Neuron (in vitro differentiated cells): ENCODE results near the gene NHLRC4.

Experiments
- H2AFZ ChIP-seq: one replicate; pipeline ENCODE4 v1.6.1; 2013; ENCODE audit warnings: low read depth, mild to moderate bottlenecking, inconsistent platforms, low read length, moderate library complexity
- H3K27me3 ChIP-seq: one replicate; pipeline ENCODE4 v1.6.1; 2013; ENCODE audit warnings: low read length; ENCODE audit not compliant: insufficient read depth
- H3K36me3 ChIP-seq: one replicate; pipeline ENCODE4 v1.6.1; 2013; ENCODE audit warnings: low read length; ENCODE audit not compliant: insufficient read depth
- H3K4me1 ChIP-seq: one replicate; pipeline ENCODE4 v1.6.1; 2013; ENCODE audit warnings: low read length; ENCODE audit not compliant: insufficient read depth
- H3K4me3 ChIP-seq: 2 replicates; pipeline ENCODE4 v1.5.1; 2013; ENCODE audit warnings: mild to moderate bottlenecking, low read length, moderate library complexity
- H3K9me3 ChIP-seq: one replicate; pipeline ENCODE4 v1.6.1; 2013; ENCODE audit warnings: low read length

The NHLRC4 gene

GRCh38 chr16:582614-583331 lies 16.0 kb downstream of the NHLRC4 start:
- H3K27me3 ChIP-seq: no peaks in the 10 kb centered on the region
- no peaks in the 10 kb centered on the region for H3K9me3 ChIP-seq
- H3K4me3 ChIP-seq: no peak overlapping the region
- peaks cover 7% of the 10 kb centered on the region for H3K4me1 ChIP-seq
- peaks cover 14% of the 10 kb centered on the region for H3K36me3 ChIP-seq
- H2AFZ ChIP-seq: no peak overlapping the region

- Histone ChIP-seq H2AFZ (no peak overlapping the region), H3K4me1 (peaks cover 13% of the 10 kb centered on the region), H3K4me3 (no peak overlapping the region), H3K27me3 (no peaks in the 10 kb centered on the region), H3K9me3 (no peaks in the 10 kb centered on the region), H3K36me3 (peaks cover 12% of the 10 kb centered on the region)
These were observed 16.6 kb downstream of the NHLRC4 start for GRCh38 chr16:583470-583814.

- Histone ChIP-seq H3K27me3 (no peaks in the 10 kb centered on the region), H3K4me3 (no peak overlapping the region), H3K4me1 (peaks cover 13% of the 10 kb centered on the region), H3K9me3 (no peaks in the 10 kb centered on the region), H2AFZ (no peak overlapping the region), H3K36me3 (peaks cover 12% of the 10 kb centered on the region)
These were observed 17.2 kb downstream of the NHLRC4 start for GRCh38 chr16:583815-584591.

- peaks cover 12% of the 10 kb centered on the region for H3K36me3 ChIP-seq
These were observed 18.5 kb downstream of the NHLRC4 start for GRCh38 chr16:585351-585750.

GRCh38 chr16:586047-586644 lies 19.3 kb downstream of the NHLRC4 start:
- H3K9me3 ChIP-seq: no peaks in the 10 kb centered on the region

More at GRCh38 chr16:585351-585750, 18.5 kb downstream of the NHLRC4 start:
- peaks cover 13% of the 10 kb centered on the region for H3K4me1 ChIP-seq
- no peaks in the 10 kb centered on the region for H3K27me3 ChIP-seq
- no peaks in the 10 kb centered on the region for H3K9me3 ChIP-seq
- H3K4me3 ChIP-seq: no peak overlapping the region
- H2AFZ ChIP-seq: no peak overlapping the region

GRCh38 chr16:586645-587590 lies 20.1 kb downstream of the NHLRC4 start:
- peaks cover 24% of the 10 kb centered on the region for H3K4me1 ChIP-seq
- no peaks in the 10 kb centered on the region for H3K9me3 ChIP-seq
- no peak overlapping the region for H2AFZ ChIP-seq
- H3K27me3 ChIP-seq: no peaks in the 10 kb centered on the region
- no peak overlapping the region for H3K4me3 ChIP-seq
- peaks cover 3% of the 10 kb centered on the region for H3K36me3 ChIP-seq

More at GRCh38 chr16:586047-586644, 19.3 kb downstream of the NHLRC4 start:
- Histone ChIP-seq H2AFZ (no peak overlapping the region), H3K36me3 (peaks cover 4% of the 10 kb centered on the region), H3K4me1 (peaks cover 21% of the 10 kb centered on the region), H3K4me3 (no peak overlapping the region), H3K27me3 (no peaks in the 10 kb centered on the region)

GRCh38 chr16:588639-588888 lies 21.8 kb downstream of the NHLRC4 start:
- peak overlapping the region; percentile 85 for H2AFZ ChIP-seq
- H3K9me3 ChIP-seq: no peaks in the 10 kb centered on the region
- H3K27me3 ChIP-seq: no peaks in the 10 kb centered on the region
- peaks cover 7% of the 10 kb centered on the region for H3K36me3 ChIP-seq
- peak overlapping the region; percentile 80 for H3K4me3 ChIP-seq
- H3K4me1 ChIP-seq: peaks cover 26% of the 10 kb centered on the region

- Histone ChIP-seq H3K4me1 (peaks cover 24% of the 10 kb centered on the region), H3K9me3 (no peaks in the 10 kb centered on the region), H2AFZ (peak overlapping the region; percentile 85), H3K36me3 (peaks cover 7% of the 10 kb centered on the region), H3K4me3 (peak overlapping the region; percentile 80), H3K27me3 (no peaks in the 10 kb centered on the region)
These were observed 22.3 kb downstream of the NHLRC4 start for GRCh38 chr16:588889-589657.

- Histone ChIP-seq H3K9me3 (no peaks in the 10 kb centered on the region), H3K4me1 (peaks cover 24% of the 10 kb centered on the region), H3K27me3 (no peaks in the 10 kb centered on the region), H3K36me3 (peaks cover 7% of the 10 kb centered on the region), H2AFZ (peak within 1 kb of the TSS; percentile 85), H3K4me3 (peak within 1 kb of the TSS; percentile 80)
These were observed 22.9 kb downstream of the NHLRC4 start, which contains the start of gene RAB40C for GRCh38 chr16:589658-590187. Gene RAB40C (plus strand): TSS chr16:590066. CDS start chr16:590292, 226 bp downstream.

- no peaks in the 10 kb centered on the region for H3K27me3 ChIP-seq
- peak overlapping the region; percentile 63 for H3K4me3 ChIP-seq
- no peak overlapping the region for H2AFZ ChIP-seq
- H3K36me3 ChIP-seq: peaks cover 9% of the 10 kb centered on the region
- peaks cover 24% of the 10 kb centered on the region for H3K4me1 ChIP-seq
- H3K9me3 ChIP-seq: no peaks in the 10 kb centered on the region
These were observed 23.5 kb downstream of the NHLRC4 start for GRCh38 chr16:590188-590814.

- Histone ChIP-seq H3K9me3 (no peaks in the 10 kb centered on the region), H3K27me3 (no peaks in the 10 kb centered on the region), H3K4me1 (peaks cover 24% of the 10 kb centered on the region), H2AFZ (no peak overlapping the region), H3K36me3 (peaks cover 9% of the 10 kb centered on the region), H3K4me3 (peak overlapping the region; percentile 63)
These were observed 24.0 kb downstream of the NHLRC4 start for GRCh38 chr16:590815-591200.
